GM12891 (cell line): Measurements from ENCODE around the gene STAT6.

Source experiments
- PAX5 ChIP-seq: IDR thresholded peaks from 2 replicates; pipeline ENCODE4 v1.6.1; 2011; ENCODE audit warnings: low read length, moderate library complexity, mild to moderate bottlenecking; ENCODE audit not compliant: insufficient read depth, severe bottlenecking
- POLR2A ChIP-seq: IDR thresholded peaks from 2 replicates; pipeline ENCODE4 v1.6.1; 2011; ENCODE audit warnings: low read depth, low read length, control low read depth
- POLR2AphosphoS5 ChIP-seq: IDR thresholded peaks from 2 replicates; pipeline ENCODE4 v1.6.1; 2011; ENCODE audit warnings: low read depth, low read length, control low read depth
- TAF1 ChIP-seq: IDR thresholded peaks from 2 replicates; pipeline ENCODE4 v1.6.1; 2011; ENCODE audit warnings: low read depth, low read length, control low read depth

- peak; percentile 84 for TF ChIP-seq POLR2AphosphoS5
- TF ChIP-seq POLR2A = no peak; the same call in 1 of the 2 replicates
- no peak for TF ChIP-seq PAX5
- no peak for TF ChIP-seq TAF1
Observed at GRCh38 chr12:57087691-57088353, 23.3 kb downstream of the STAT6 start.
